Measurements from ENCODE around the gene KLRC1.
"Not testable (repeated sequence)": the region's sequence is repeated elsewhere in the genome, so short reads cannot be mapped to it uniquely, and the experiment has no call there.

KLRC1 gene

GRCh38 chr12:10424260-10424899 is 28.8 kb downstream of the KLRC1 start:
- H3K27me3 ChIP-seq (ENCODE audit: control insufficient read depth in 5 of 5, insufficient read depth in 4 of 5, low read length in 5 of 5): not testable (repeated sequence)

GRCh38 chr12:10422159-10422558 is 31.0 kb downstream of the KLRC1 start:
- not testable (repeated sequence) for H3K9ac ChIP-seq (ENCODE audit: low read length in 5 of 5); H3K9me3 ChIP-seq (ENCODE audit: control insufficient read depth in 5 of 5, low read length in 5 of 5); H3K27me3 ChIP-seq (ENCODE audit: control insufficient read depth in 5 of 5, insufficient read depth in 4 of 5, low read length in 5 of 5); H3K4me1 ChIP-seq (ENCODE audit: control insufficient read depth in 5 of 5, insufficient read depth in 5 of 5, low read length in 5 of 5); H3K27ac ChIP-seq (ENCODE audit: low read depth, low read length); H3K4me3 ChIP-seq (ENCODE audit: low read depth in 1 of 5, low read length in 5 of 5); H3K36me3 ChIP-seq (ENCODE audit: control insufficient read depth in 5 of 5, insufficient read depth in 5 of 5, low read length in 5 of 5)

More at GRCh38 chr12:10424260-10424899, 28.8 kb downstream of the KLRC1 start:
- H3K36me3 ChIP-seq (ENCODE audit: control insufficient read depth in 5 of 5, insufficient read depth in 5 of 5, low read length in 5 of 5); H3K4me1 ChIP-seq (ENCODE audit: control insufficient read depth in 5 of 5, insufficient read depth in 5 of 5, low read length in 5 of 5); H3K9me3 ChIP-seq (ENCODE audit: control insufficient read depth in 5 of 5, low read length in 5 of 5); H3K9ac ChIP-seq (ENCODE audit: low read length in 5 of 5); H3K4me3 ChIP-seq (ENCODE audit: low read depth in 1 of 5, low read length in 5 of 5); H3K27ac ChIP-seq (ENCODE audit: low read depth, low read length): not testable (repeated sequence)

GRCh38 chr12:10420334-10420733 is 32.8 kb downstream of the KLRC1 start, which contains the start of gene KLRC3:
Gene KLRC3, minus strand, starts transcription at chr12:10420595. Its CDS starts 45 bp downstream, at chr12:10420550.
- not testable (repeated sequence) for H3K27ac ChIP-seq (ENCODE audit: low read depth, low read length); H3K36me3 ChIP-seq (ENCODE audit: control insufficient read depth in 5 of 5, insufficient read depth in 5 of 5, low read length in 5 of 5); H3K9me3 ChIP-seq (ENCODE audit: control insufficient read depth in 5 of 5, low read length in 5 of 5); H3K4me3 ChIP-seq (ENCODE audit: low read depth in 1 of 5, low read length in 5 of 5); H3K9ac ChIP-seq (ENCODE audit: low read length in 5 of 5); H3K27me3 ChIP-seq (ENCODE audit: control insufficient read depth in 5 of 5, insufficient read depth in 4 of 5, low read length in 5 of 5); H3K4me1 ChIP-seq (ENCODE audit: control insufficient read depth in 5 of 5, insufficient read depth in 5 of 5, low read length in 5 of 5)

- no peak within 1 kb of the TSS for H3K27ac ChIP-seq (ENCODE audit: low read depth, low read length)
Observed at GRCh38 chr12:10409392-10409791, 43.8 kb downstream of the KLRC1 start, which contains the start of gene KLRC4. Gene KLRC4, minus strand, starts transcription at chr12:10409757. Its CDS starts 182 bp downstream, at chr12:10409575.

GRCh38 chr12:10408842-10409241 is 44.3 kb downstream of the KLRC1 start:
- H3K4me1 ChIP-seq (ENCODE audit: control insufficient read depth in 5 of 5, insufficient read depth in 5 of 5, low read length in 5 of 5): no peaks in the 10 kb centered on the region
- H3K27ac ChIP-seq (ENCODE audit: low read depth, low read length): no peak overlapping the region
- no peak overlapping the region for H3K9ac ChIP-seq (ENCODE audit: low read length in 5 of 5)
- H3K36me3 ChIP-seq (ENCODE audit: control insufficient read depth in 5 of 5, insufficient read depth in 5 of 5, low read length in 5 of 5): no peaks in the 10 kb centered on the region
- H3K9me3 ChIP-seq (ENCODE audit: control insufficient read depth in 5 of 5, low read length in 5 of 5): peaks cover 0 to 3% (median 0%) of the 10 kb centered on the region in 5 donors
- no peak overlapping the region for H3K4me3 ChIP-seq (ENCODE audit: low read depth in 1 of 5, low read length in 5 of 5)
- no peaks in the 10 kb centered on the region for H3K27me3 ChIP-seq (ENCODE audit: control insufficient read depth in 5 of 5, insufficient read depth in 4 of 5, low read length in 5 of 5)

More at GRCh38 chr12:10409392-10409791, 43.8 kb downstream of the KLRC1 start, which contains the start of gene KLRC4:
- Histone ChIP-seq H3K36me3 (ENCODE audit: control insufficient read depth in 5 of 5, insufficient read depth in 5 of 5, low read length in 5 of 5) (no peaks in the 10 kb centered on the region), H3K4me1 (ENCODE audit: control insufficient read depth in 5 of 5, insufficient read depth in 5 of 5, low read length in 5 of 5) (no peaks in the 10 kb centered on the region), H3K4me3 (ENCODE audit: low read depth in 1 of 5, low read length in 5 of 5) (no peak within 1 kb of the TSS), H3K9ac (ENCODE audit: low read length in 5 of 5) (no peak within 1 kb of the TSS), H3K27me3 (ENCODE audit: control insufficient read depth in 5 of 5, insufficient read depth in 4 of 5, low read length in 5 of 5) (no peaks in the 10 kb centered on the region), H3K9me3 (ENCODE audit: control insufficient read depth in 5 of 5, low read length in 5 of 5) (peaks cover 0 to 3% (median 0%) of the 10 kb centered on the region in 5 donors)

GRCh38 chr12:10406725-10407124 is 46.5 kb downstream of the KLRC1 start:
- H3K36me3 ChIP-seq (ENCODE audit: control insufficient read depth in 5 of 5, insufficient read depth in 5 of 5, low read length in 5 of 5): no peaks in the 10 kb centered on the region
- H3K4me1 ChIP-seq (ENCODE audit: control insufficient read depth in 5 of 5, insufficient read depth in 5 of 5, low read length in 5 of 5): no peaks in the 10 kb centered on the region
- peaks cover 0 to 3% (median 0%) of the 10 kb centered on the region in 5 donors for H3K9me3 ChIP-seq (ENCODE audit: control insufficient read depth in 5 of 5, low read length in 5 of 5)
- no peaks in the 10 kb centered on the region for H3K27me3 ChIP-seq (ENCODE audit: control insufficient read depth in 5 of 5, insufficient read depth in 4 of 5, low read length in 5 of 5)
- H3K27ac ChIP-seq (ENCODE audit: low read depth, low read length): no peak overlapping the region
- no peak overlapping the region for H3K9ac ChIP-seq (ENCODE audit: low read length in 5 of 5)
- no peak overlapping the region for H3K4me3 ChIP-seq (ENCODE audit: low read depth in 1 of 5, low read length in 5 of 5)

GRCh38 chr12:10405294-10405693 is 47.9 kb downstream of the KLRC1 start:
- Histone ChIP-seq H3K36me3 (ENCODE audit: control insufficient read depth in 5 of 5, insufficient read depth in 5 of 5, low read length in 5 of 5) (no peaks in the 10 kb centered on the region), H3K4me3 (ENCODE audit: low read depth in 1 of 5, low read length in 5 of 5) (no peak overlapping the region), H3K4me1 (ENCODE audit: control insufficient read depth in 5 of 5, insufficient read depth in 5 of 5, low read length in 5 of 5) (no peaks in the 10 kb centered on the region), H3K27ac (ENCODE audit: low read depth, low read length) (no peak overlapping the region), H3K9me3 (ENCODE audit: control insufficient read depth in 5 of 5, low read length in 5 of 5) (peaks cover 0 to 3% (median 0%) of the 10 kb centered on the region in 5 donors), H3K9ac (ENCODE audit: low read length in 5 of 5) (no peak overlapping the region), H3K27me3 (ENCODE audit: control insufficient read depth in 5 of 5, insufficient read depth in 4 of 5, low read length in 5 of 5) (no peaks in the 10 kb centered on the region)

GRCh38 chr12:10404798-10405197 is 48.4 kb downstream of the KLRC1 start:
- Histone ChIP-seq H3K9ac (ENCODE audit: low read length in 5 of 5) (no peak overlapping the region), H3K4me3 (ENCODE audit: low read depth in 1 of 5, low read length in 5 of 5) (no peak overlapping the region), H3K9me3 (ENCODE audit: control insufficient read depth in 5 of 5, low read length in 5 of 5) (peaks cover 0 to 3% (median 0%) of the 10 kb centered on the region in 5 donors), H3K27me3 (ENCODE audit: control insufficient read depth in 5 of 5, insufficient read depth in 4 of 5, low read length in 5 of 5) (no peaks in the 10 kb centered on the region), H3K4me1 (ENCODE audit: control insufficient read depth in 5 of 5, insufficient read depth in 5 of 5, low read length in 5 of 5) (no peaks in the 10 kb centered on the region), H3K27ac (ENCODE audit: low read depth, low read length) (no peak overlapping the region), H3K36me3 (ENCODE audit: control insufficient read depth in 5 of 5, insufficient read depth in 5 of 5, low read length in 5 of 5) (no peaks in the 10 kb centered on the region)

GRCh38 chr12:10400829-10401228 is 52.3 kb downstream of the KLRC1 start:
- Histone ChIP-seq H3K27ac (ENCODE audit: low read depth, low read length) (no peak overlapping the region), H3K36me3 (ENCODE audit: control insufficient read depth in 5 of 5, insufficient read depth in 5 of 5, low read length in 5 of 5) (no peaks in the 10 kb centered on the region), H3K9ac (ENCODE audit: low read length in 5 of 5) (no peak overlapping the region), H3K4me3 (ENCODE audit: low read depth in 1 of 5, low read length in 5 of 5) (no peak overlapping the region), H3K27me3 (ENCODE audit: control insufficient read depth in 5 of 5, insufficient read depth in 4 of 5, low read length in 5 of 5) (no peaks in the 10 kb centered on the region), H3K4me1 (ENCODE audit: control insufficient read depth in 5 of 5, insufficient read depth in 5 of 5, low read length in 5 of 5) (peaks cover 0 to under 1% (median 0%) of the 10 kb centered on the region in 5 donors), H3K9me3 (ENCODE audit: control insufficient read depth in 5 of 5, low read length in 5 of 5) (peaks cover 0 to 3% (median 0%) of the 10 kb centered on the region in 5 donors)

GRCh38 chr12:10398168-10398567 is 55.0 kb downstream of the KLRC1 start:
- Histone ChIP-seq H3K36me3 (ENCODE audit: control insufficient read depth in 5 of 5, insufficient read depth in 5 of 5, low read length in 5 of 5) (no peaks in the 10 kb centered on the region), H3K9ac (ENCODE audit: low read length in 5 of 5) (no peak overlapping the region), H3K4me1 (ENCODE audit: control insufficient read depth in 5 of 5, insufficient read depth in 5 of 5, low read length in 5 of 5) (peaks cover 0 to 10% (median 3%) of the 10 kb centered on the region in 5 donors), H3K27ac (ENCODE audit: low read depth, low read length) (no peak overlapping the region), H3K4me3 (ENCODE audit: low read depth in 1 of 5, low read length in 5 of 5) (no peak overlapping the region), H3K27me3 (ENCODE audit: control insufficient read depth in 5 of 5, insufficient read depth in 4 of 5, low read length in 5 of 5) (no peaks in the 10 kb centered on the region), H3K9me3 (ENCODE audit: control insufficient read depth in 5 of 5, low read length in 5 of 5) (no peaks in the 10 kb centered on the region)
